OCI-LY7 (cell line): Measurements from ENCODE around the gene HDHD2.

ENCODE experiments used
- EZH2phosphoT487 ChIP-seq: fragments of 200-600 bp; sonication (generic); IDR thresholded peaks from 2 replicates; pipeline ENCODE4 v1.6.1; 2018; ENCODE audit warnings: low read depth, borderline replicate concordance, mild to moderate bottlenecking, mixed run types, antibody characterized with exemption, low read length, moderate library complexity, mixed read lengths
- TF ChIP-seq, protein P1 (sequence below): fragments of 200-600 bp; sonication (generic); conservative IDR thresholded peaks from 2 replicates; pipeline ENCODE4 v1.5.1; 2014; ENCODE audit warnings: mild to moderate bottlenecking, antibody characterized with exemption, low read length, moderate library complexity, mixed read lengths

DNA sequence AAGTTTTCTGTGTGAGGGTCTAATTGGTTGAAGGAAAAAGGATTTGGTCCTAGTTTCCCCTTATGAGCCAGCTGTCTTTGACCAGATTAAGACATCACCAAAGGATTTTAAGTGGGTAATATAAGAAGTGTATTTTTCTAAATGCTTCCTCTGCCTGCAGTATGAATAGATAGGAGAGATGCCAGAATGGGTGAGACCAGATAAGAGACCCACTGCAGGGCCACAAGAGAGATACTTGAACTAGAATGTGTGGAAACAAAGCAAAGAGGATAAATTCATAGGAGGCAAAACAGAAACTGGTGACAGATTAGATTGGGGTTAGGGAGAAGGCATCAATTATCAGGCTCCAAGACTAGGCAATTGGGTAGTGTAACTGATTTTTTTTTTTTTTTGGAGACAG is 1.1 kb upstream of the HDHD2 start:
- TF ChIP-seq, protein P1, sequence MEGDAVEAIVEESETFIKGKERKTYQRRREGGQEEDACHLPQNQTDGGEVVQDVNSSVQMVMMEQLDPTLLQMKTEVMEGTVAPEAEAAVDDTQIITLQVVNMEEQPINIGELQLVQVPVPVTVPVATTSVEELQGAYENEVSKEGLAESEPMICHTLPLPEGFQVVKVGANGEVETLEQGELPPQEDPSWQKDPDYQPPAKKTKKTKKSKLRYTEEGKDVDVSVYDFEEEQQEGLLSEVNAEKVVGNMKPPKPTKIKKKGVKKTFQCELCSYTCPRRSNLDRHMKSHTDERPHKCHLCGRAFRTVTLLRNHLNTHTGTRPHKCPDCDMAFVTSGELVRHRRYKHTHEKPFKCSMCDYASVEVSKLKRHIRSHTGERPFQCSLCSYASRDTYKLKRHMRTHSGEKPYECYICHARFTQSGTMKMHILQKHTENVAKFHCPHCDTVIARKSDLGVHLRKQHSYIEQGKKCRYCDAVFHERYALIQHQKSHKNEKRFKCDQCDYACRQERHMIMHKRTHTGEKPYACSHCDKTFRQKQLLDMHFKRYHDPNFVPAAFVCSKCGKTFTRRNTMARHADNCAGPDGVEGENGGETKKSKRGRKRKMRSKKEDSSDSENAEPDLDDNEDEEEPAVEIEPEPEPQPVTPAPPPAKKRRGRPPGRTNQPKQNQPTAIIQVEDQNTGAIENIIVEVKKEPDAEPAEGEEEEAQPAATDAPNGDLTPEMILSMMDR: no peak
- TF ChIP-seq EZH2phosphoT487: no peak
